Fibroblast of the aortic adventitia (primary cell): ENCODE results near the gene SMOC2. TPM values are rescaled to one million over a fixed set of nuclear protein-coding genes. Genes with fewer than 3 reads are reported as not detected.

ENCODE experiments used
- DNase-seq: peaks from one replicate; pipeline ENCODE4 v3.0.0-alpha.2; 2010; ENCODE audit warnings: low read depth
- H3K4me3 ChIP-seq: 2 replicates; pipeline ENCODE4 v1.5.1; 2011; ENCODE audit warnings: low read depth, mild to moderate bottlenecking, control low read depth, low read length, moderate library complexity
- total RNA-seq: library from RNA; depleted of rRNA; stranded (reverse); fragments of >200 nt; gene quantifications from 2 replicates; pipeline ENCODE4 v1.2.3, GENCODE V29; 2012; ENCODE audit warnings: low replicate concordance
- TF ChIP-seq, protein P1 (sequence below): IDR thresholded peaks from 2 replicates; pipeline ENCODE4 v1.5.1; 2011; ENCODE audit warnings: mild to moderate bottlenecking, low read length, control low read depth, inconsistent platforms; ENCODE audit not compliant: insufficient read depth

SMOC2 gene
- total RNA-seq, 1 donor = 0.09 TPM

DNA sequence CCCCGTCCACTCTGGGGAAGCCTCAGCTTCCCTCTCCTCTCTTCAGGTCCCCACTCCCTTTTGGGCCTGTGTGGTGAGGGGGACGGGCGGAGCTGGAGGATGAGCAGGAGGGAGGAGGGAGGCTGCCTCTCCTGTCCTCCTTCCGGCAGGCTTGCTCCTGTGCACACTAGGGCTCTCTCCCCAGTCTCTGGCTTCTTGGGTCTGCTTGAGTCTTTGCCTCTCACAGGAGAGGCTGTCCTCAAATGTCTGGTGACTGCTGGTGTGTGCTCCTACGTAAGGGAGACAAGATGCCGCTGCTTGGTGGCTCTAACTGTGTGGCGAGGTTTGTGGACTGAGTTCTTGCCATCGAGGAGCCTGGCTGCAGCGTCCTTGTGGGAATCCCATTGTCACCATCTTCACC lies 8.8 kb upstream of the SMOC2 start:
- DNase-seq = no peak
- no peak overlapping the region for H3K4me3 ChIP-seq
- TF ChIP-seq, protein P1, sequence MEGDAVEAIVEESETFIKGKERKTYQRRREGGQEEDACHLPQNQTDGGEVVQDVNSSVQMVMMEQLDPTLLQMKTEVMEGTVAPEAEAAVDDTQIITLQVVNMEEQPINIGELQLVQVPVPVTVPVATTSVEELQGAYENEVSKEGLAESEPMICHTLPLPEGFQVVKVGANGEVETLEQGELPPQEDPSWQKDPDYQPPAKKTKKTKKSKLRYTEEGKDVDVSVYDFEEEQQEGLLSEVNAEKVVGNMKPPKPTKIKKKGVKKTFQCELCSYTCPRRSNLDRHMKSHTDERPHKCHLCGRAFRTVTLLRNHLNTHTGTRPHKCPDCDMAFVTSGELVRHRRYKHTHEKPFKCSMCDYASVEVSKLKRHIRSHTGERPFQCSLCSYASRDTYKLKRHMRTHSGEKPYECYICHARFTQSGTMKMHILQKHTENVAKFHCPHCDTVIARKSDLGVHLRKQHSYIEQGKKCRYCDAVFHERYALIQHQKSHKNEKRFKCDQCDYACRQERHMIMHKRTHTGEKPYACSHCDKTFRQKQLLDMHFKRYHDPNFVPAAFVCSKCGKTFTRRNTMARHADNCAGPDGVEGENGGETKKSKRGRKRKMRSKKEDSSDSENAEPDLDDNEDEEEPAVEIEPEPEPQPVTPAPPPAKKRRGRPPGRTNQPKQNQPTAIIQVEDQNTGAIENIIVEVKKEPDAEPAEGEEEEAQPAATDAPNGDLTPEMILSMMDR = no peak

DNA sequence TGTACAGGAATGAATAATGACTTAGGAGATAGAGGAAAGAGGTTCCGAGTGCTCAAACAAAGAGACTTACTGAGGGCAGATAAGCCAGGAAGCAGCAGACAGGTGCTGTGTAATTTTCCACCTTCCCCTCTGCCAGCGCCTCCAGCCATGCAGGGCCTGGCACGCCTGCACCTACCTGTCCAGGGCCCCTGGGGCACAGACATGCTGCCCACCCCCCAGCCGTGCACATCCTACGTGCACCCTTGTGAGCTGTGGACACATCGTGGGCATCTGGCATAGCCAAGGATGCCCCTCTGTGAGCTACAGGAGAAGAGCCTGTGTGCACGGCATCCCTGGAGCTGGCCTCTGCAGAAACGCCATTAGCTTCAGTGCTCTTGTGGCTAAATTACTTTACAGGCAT lies 7.1 kb upstream of the SMOC2 start:
- TF ChIP-seq, protein P1 = no peak
- no peak overlapping the region for H3K4me3 ChIP-seq
- no peak for DNase-seq

DNA sequence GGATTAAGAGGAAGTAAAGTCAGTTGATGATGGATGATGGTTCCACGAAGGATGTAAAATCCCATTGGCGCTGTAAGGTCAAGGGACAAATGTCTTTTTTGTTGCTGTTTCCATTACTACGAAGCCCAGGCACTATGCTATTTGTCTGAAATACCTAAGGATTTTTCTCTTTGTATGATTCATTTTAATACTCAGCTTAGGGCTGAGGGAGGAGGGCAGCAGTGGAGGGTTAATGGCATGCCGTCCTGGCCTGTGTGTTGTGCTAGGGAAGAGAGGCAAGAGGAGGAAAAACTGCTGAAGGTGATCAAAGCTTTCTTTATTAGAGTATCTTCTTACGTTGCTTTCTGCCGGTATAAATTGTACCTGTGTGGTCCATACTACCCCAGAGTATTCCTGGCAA lies 6.5 kb upstream of the SMOC2 start:
- TF ChIP-seq, protein P1 = no peak
- H3K4me3 ChIP-seq = no peak overlapping the region
- DNase-seq = no peak

DNA sequence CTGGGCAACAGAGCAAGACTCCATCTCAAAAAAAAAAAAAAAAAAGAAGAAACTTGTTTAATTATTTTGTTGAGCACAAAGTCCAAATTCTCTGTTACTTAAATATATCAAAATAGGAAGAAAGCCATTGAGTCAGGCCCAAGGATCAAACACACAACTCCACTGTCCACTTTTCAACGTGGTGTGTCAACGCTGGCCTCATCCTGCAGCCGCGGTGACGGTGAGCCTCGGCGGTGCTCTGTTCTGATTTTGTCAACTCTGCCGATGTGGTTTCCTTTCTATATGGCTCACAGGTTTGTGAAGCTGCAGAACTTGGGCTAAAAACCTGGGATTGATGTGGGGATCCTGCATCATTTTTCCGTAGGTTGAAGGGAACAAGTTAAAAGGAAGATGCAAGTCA lies 3.2 kb upstream of the SMOC2 start:
- H3K4me3 ChIP-seq = no peak overlapping the region
- DNase-seq = no peak
- TF ChIP-seq, protein P1 = no peak

DNA sequence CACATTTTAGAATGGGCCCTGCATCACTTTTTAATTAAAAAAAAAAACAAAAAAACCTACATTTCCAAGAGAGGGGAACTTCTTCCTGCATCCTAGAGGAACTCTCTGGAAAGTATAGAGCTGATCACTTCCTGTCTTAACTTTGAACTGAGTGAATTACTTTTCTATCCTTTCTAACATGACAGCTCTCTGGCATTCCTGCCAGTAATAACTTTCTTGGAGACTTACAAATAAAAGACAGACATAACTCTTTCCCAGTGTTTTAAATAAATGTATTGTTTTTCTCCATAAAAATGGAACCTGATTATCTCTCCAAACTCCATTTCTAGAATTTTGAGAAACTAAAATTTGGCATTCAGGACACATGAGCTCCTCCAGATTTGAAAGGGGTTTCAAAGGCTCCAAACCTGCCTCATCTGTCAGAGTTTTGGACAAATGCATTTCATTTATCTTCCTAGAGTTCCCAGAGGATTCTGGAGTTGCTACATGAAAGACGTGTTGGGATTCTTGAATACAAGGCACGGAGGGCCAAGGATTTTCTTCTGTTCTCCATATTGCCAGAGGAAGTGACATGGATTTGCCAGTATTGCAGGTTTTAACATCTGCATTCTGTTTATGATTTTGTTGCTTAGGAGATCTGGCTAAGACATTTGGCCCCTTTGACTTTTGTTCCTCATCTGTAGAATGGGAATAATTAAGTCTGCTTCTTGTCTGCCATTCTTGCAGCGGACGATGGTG lies 2.0 kb upstream of the SMOC2 start:
- TF ChIP-seq, protein P1 = no peak
- no peak for DNase-seq
- H3K4me3 ChIP-seq = no peak overlapping the region

DNA sequence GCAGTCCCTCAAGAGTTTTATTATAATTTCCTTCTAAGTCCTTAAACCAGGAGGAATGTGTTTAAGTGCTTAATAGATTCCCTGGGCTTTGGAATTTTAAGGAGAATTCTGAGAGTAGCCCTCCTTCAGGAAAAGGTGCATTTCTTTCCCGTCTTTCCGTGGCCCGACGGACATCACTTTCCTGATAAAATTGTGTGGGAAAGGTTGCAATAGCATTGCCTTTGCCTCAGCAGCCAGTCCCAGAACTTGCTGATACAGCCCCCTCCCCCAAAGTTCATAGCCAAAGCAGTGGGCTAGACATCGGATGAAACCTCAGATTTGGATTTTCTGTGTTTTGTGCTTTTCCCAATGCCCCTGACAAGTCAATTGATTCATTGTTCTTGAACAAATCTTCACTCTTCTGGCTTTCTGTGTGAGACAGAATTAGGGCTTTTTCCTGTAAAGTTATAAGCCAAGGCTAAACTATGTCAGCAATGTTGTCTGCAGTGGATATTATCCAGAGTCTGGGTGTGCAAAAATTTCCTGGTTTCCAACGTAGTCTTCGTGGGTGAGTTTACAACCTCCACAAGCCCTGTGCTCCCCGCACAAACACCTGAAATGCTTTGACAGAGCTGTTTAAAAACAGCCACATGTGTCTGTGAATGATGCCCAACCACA lies 1.1 kb upstream of the SMOC2 start:
- TF ChIP-seq, protein P1 = no peak
- DNase-seq = peak; percentile 33
- no peak overlapping the region for H3K4me3 ChIP-seq
